Common myeloid progenitor, CD34-positive (primary cell): ENCODE measurements around the gene ATP6AP1.

Experiments
- CTCF ChIA-PET: fragments of 350-600 bp; sonication (Branson Sonifier 250); formaldehyde crosslinking; loops from one replicate; lab custom pipeline; 2021; ENCODE audit warnings: antibody characterized with exemption; lab: Charles Lee
- POLR2A ChIA-PET: fragments of 350-600 bp; sonication (Branson Sonifier 250); formaldehyde crosslinking; loops from one replicate; lab custom pipeline; 2021; ENCODE audit warnings: antibody characterized with exemption; lab: Charles Lee
- DNase-seq, 3 donors: peaks; one replicate each; pipeline versions ENCODE4 v3.0.0 to v3.0.0-alpha.2; 2013
- H3K27ac ChIP-seq, 2 experiments: 1 replicate in 1 of 2; 2 replicates in 1 of 2; pipeline ENCODE4 v1.7.0; 2013; ENCODE audit warnings: inconsistent platforms in 2 of 2, low read length in 2 of 2, mild to moderate bottlenecking in 2 of 2, low read depth in 1 of 2, moderate library complexity in 1 of 2; ENCODE audit not compliant: severe bottlenecking in 2 of 2, insufficient read depth in 1 of 2, poor library complexity in 1 of 2
- H3K27me3 ChIP-seq, 5 experiments: replicated peaks in 2 of 5; 1 replicate in 3 of 5; 2 replicates in 2 of 5; pipeline versions ENCODE4 v1.6.1 to v1.7.0; 2013; ENCODE audit warnings: low read length in 4 of 5, mild to moderate bottlenecking in 2 of 5, moderate library complexity in 2 of 5, inconsistent platforms in 1 of 5; ENCODE audit not compliant: insufficient read depth in 5 of 5, control insufficient read depth in 4 of 5
- H3K36me3 ChIP-seq, 4 experiments: 1 replicate in 2 of 4; 2 replicates in 2 of 4; pipeline versions ENCODE4 v1.6.1 to v1.7.0; 2013; ENCODE audit warnings: low read length in 3 of 4, control low read depth in 1 of 4, mild to moderate bottlenecking in 1 of 4; ENCODE audit not compliant: control insufficient read depth in 4 of 4, insufficient read depth in 4 of 4
- H3K4me1 ChIP-seq, 4 experiments: 1 replicate in 3 of 4; 2 replicates in 1 of 4; pipeline versions ENCODE4 v1.6.1 to v1.7.1; 2013; ENCODE audit warnings: low read length in 3 of 4, mild to moderate bottlenecking in 3 of 4, control low read depth in 1 of 4, inconsistent platforms in 1 of 4, moderate library complexity in 1 of 4; ENCODE audit not compliant: control insufficient read depth in 4 of 4, insufficient read depth in 4 of 4; ENCODE audit errors: control extremely low read depth in 1 of 4
- H3K4me3 ChIP-seq, 7 experiments: 1 replicate in 4 of 7; 2 replicates in 3 of 7; pipeline versions ENCODE4 v1.5.1 to v1.7.0; 2013; ENCODE audit warnings: mild to moderate bottlenecking in 7 of 7, low read length in 6 of 7, moderate library complexity in 6 of 7, inconsistent platforms in 2 of 7, low read depth in 2 of 7, control low read depth in 1 of 7; ENCODE audit not compliant: insufficient read depth in 4 of 7, control insufficient read depth in 1 of 7; ENCODE audit errors: extremely low read depth in 1 of 7
- H3K9me3 ChIP-seq, 5 experiments: 1 replicate in 4 of 5; 2 replicates in 1 of 5; pipeline versions ENCODE4 v1.6.1 to v1.7.1; 2013; ENCODE audit warnings: low read length in 4 of 5, mild to moderate bottlenecking in 2 of 5, inconsistent platforms in 1 of 5, low read depth in 1 of 5, moderate library complexity in 1 of 5; ENCODE audit not compliant: control insufficient read depth in 4 of 5, insufficient read depth in 2 of 5; ENCODE audit errors: control extremely low read depth in 1 of 5
- WGBS: methylation state at CpG from one replicate; pipeline ENCODE4 v1.1.5; 2013; ENCODE audit not compliant: insufficient coverage; 5-methylcytosine and 5-hydroxymethylcytosine counted together

The ATP6AP1 gene

DNA sequence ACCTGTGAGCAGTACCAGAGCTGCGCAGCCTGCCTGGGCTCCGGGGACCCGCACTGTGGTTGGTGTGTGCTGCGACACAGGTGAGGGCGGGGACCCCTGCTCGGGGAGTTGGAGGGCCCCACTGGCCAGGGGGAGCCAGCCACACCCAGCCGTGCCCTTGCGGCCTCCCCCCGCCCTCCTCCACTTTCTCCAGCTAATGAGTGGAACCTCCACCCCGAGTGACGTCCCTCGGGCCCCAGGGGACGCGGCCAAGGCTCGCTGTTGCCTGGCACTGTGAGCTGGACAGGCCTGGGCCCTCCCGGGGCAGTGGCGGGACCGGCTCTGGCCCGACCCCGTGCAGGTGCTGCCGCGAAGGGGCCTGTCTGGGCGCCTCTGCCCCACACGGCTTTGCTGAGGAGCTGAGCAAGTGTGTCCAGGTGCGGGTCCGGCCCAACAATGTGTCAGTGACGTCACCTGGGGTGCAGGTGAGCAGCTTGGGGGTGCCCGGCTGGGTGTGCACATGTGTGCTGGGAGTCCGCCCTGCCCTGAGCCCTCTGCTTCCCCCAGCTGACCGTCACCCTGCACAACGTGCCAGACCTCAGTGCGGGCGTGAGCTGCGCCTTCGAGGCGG is 35.2 kb downstream of the ATP6AP1 start:
- POLR2A ChIA-PET, result no interaction called here
- CTCF ChIA-PET, result no interaction called here
- Histone ChIP-seq H3K27ac (no peak overlapping the region), H3K9me3 (peaks cover 0 to 5% (median 0%) of the 10 kb centered on the region in 5 experiments), H3K4me3 (no peak overlapping the region), H3K4me1 (peaks cover 0 to 4% (median under 1%) of the 10 kb centered on the region in 4 experiments), H3K36me3 (peaks cover 0 to 16% (median 6%) of the 10 kb centered on the region in 4 experiments), H3K27me3 (peaks cover 0 to 11% (median 0%) of the 10 kb centered on the region in 5 experiments)
- 93% methylated on average over 32 of the region's 36 CpGs for WGBS
- DNase-seq, result no peak

DNA sequence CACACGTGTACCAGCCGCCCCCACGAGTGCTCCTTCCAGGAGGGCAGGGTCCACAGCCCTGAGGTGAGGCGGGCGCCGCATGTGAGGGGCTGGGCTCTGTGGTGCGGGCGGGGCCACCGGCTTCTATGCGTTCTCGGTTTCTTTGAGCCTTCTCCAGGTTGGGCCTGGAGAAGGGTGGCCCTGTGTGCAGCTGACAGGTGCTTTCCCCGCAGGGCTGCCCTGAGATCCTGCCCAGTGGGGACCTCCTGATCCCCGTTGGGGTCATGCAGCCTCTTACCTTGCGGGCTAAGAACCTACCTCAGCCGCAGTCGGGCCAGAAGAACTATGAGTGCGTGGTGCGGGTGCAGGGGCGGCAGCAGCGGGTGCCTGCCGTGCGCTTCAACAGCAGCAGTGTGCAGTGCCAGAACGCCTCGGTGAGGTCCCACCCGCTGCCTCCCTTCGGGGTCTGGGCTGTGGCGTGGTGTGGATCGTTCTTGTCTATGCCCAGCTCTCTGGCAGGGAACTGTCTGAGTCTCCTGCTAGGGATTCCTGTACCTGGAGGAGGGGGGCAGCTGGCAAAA is 36.4 kb downstream of the ATP6AP1 start:
- CTCF ChIA-PET, result no interaction called here
- H3K36me3 ChIP-seq, result peaks cover 0 to 16% (median 6%) of the 10 kb centered on the region in 4 experiments

DNA sequence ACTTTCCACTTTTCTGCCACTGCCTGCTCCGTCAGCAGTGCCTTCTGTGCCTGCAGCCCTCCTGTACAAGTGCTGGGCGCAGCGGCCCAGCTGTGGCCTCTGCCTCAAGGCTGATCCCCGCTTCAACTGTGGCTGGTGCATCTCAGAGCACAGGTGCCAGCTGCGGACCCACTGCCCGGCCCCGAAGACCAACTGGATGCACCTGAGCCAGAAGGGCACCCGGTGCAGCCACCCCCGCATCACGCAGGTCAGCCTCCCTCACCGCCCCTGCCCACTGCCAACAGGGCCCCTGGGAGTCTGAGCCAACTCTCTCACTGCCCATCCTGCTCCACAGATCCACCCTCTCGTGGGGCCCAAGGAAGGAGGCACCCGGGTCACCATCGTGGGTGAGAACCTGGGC is 37.1 kb downstream of the ATP6AP1 start:
- peaks cover 0 to 5% (median 0%) of the 10 kb centered on the region in 5 experiments for H3K9me3 ChIP-seq
- DNase-seq, result no peak
- CTCF ChIA-PET, result interaction anchor here (0.6 kb wide), 1 partner anchor 366 kb away, joined by 3 read pairs; no protein-coding TSS in a partner anchor
- no peaks in the 10 kb centered on the region for H3K4me1 ChIP-seq
- H3K36me3 ChIP-seq, result peaks cover 0 to 18% (median 7%) of the 10 kb centered on the region in 4 experiments
- peaks cover 0 to 11% (median 0%) of the 10 kb centered on the region in 5 experiments for H3K27me3 ChIP-seq
- POLR2A ChIA-PET, result no interaction called here
- H3K4me3 ChIP-seq, result no peak overlapping the region
- WGBS, result 95% methylated on average over 14 of the region's 14 CpGs
- no peak overlapping the region for H3K27ac ChIP-seq

More for the DNA sequence above, 36.4 kb downstream of the ATP6AP1 start:
- DNase-seq, result no peak
- POLR2A ChIA-PET, result no interaction called here
- 91% methylated on average over 22 of the region's 28 CpGs for WGBS
- H3K4me1 ChIP-seq, result no peaks in the 10 kb centered on the region
- peaks cover 0 to 11% (median 0%) of the 10 kb centered on the region in 5 experiments for H3K27me3 ChIP-seq
- H3K27ac ChIP-seq, result no peak overlapping the region
- no peak overlapping the region for H3K4me3 ChIP-seq
- H3K9me3 ChIP-seq, result peaks cover 0 to 5% (median 0%) of the 10 kb centered on the region in 5 experiments

DNA sequence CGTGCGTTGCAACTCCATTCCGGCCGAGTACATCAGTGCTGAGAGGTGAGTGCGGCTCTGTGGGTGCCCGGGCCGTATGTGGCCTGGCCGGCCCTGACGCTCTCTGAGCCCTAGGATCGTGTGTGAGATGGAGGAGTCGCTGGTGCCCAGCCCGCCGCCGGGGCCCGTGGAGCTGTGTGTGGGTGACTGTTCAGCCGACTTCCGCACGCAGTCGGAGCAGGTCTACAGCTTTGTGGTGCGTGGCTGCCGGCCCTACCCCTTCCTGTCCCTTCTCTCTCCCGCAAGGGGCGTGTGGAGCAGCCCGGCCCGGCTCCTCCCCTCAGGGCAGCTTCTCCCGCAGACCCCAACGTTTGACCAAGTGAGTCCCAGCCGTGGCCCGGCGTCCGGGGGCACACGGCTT is 37.6 kb downstream of the ATP6AP1 start:
- no peaks in the 10 kb centered on the region for H3K4me1 ChIP-seq
- POLR2A ChIA-PET, result no interaction called here
- no peak for DNase-seq
- peaks cover 0 to 11% (median 0%) of the 10 kb centered on the region in 5 experiments for H3K27me3 ChIP-seq
- peaks cover 0 to 13% (median 7%) of the 10 kb centered on the region in 4 experiments for H3K36me3 ChIP-seq
- H3K9me3 ChIP-seq, result peaks cover 0 to 5% (median 0%) of the 10 kb centered on the region in 5 experiments
- CTCF ChIA-PET, result no interaction called here
- WGBS, result 92% methylated on average over 26 of the region's 32 CpGs
- no peak overlapping the region for H3K27ac ChIP-seq
- no peak overlapping the region for H3K4me3 ChIP-seq

DNA sequence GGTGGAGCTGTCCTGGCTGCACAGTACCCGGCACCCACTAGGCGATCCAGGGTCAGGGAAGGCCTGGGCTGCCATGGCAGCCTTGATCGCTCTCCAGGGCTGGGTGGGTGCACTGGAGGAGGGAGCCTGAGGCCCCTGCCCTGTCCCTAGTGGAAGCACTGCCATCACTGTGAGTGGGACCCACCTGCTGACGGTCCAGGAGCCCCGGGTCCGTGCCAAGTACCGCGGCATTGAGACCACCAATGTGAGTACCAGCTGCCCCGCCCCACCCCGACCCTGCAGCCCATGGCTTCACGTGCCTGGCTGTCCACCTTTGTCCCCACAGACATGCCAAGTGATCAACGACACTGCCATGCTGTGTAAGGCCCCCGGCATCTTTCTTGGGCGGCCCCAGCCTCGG is 38.4 kb downstream of the ATP6AP1 start:
- DNase-seq, result no peak
- Histone ChIP-seq H3K4me3 (no peak overlapping the region), H3K36me3 (peaks cover 0 to 9% (median 7%) of the 10 kb centered on the region in 4 experiments), H3K4me1 (no peaks in the 10 kb centered on the region), H3K9me3 (peaks cover 0 to 5% (median 0%) of the 10 kb centered on the region in 5 experiments), H3K27ac (no peak overlapping the region), H3K27me3 (peaks cover 0 to 6% (median 0%) of the 10 kb centered on the region in 5 experiments)
- ChIA-PET CTCF (no interaction called here), POLR2A (no interaction called here)
- 89% methylated on average over 15 of the region's 15 CpGs for WGBS

DNA sequence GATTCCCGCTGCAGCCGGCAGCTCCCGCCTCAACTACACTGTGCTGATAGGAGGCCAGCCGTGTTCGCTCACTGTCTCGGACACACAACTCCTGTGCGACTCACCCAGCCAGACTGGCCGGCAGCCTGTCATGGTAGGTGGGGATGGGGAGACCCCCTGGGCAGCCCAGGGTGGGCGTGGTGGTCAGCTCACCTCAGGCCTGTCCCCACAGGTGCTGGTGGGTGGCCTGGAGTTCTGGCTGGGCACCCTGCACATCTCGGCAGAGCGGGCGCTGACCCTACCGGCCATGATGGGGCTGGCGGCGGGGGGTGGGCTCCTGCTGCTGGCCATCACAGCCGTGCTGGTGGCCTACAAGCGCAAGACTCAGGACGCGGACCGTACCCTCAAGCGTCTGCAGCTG is 39.1 kb downstream of the ATP6AP1 start:
- Histone ChIP-seq H3K4me3 (no peak overlapping the region), H3K27ac (no peak overlapping the region), H3K4me1 (no peaks in the 10 kb centered on the region), H3K36me3 (peaks cover 0 to 7% (median 6%) of the 10 kb centered on the region in 4 experiments), H3K27me3 (peaks cover 0 to 6% (median 0%) of the 10 kb centered on the region in 5 experiments), H3K9me3 (peaks cover 0 to 5% (median 0%) of the 10 kb centered on the region in 5 experiments)
- CTCF ChIA-PET, result no interaction called here
- POLR2A ChIA-PET, result no interaction called here
- no peak for DNase-seq
- 98% methylated on average over 18 of the region's 21 CpGs for WGBS

DNA sequence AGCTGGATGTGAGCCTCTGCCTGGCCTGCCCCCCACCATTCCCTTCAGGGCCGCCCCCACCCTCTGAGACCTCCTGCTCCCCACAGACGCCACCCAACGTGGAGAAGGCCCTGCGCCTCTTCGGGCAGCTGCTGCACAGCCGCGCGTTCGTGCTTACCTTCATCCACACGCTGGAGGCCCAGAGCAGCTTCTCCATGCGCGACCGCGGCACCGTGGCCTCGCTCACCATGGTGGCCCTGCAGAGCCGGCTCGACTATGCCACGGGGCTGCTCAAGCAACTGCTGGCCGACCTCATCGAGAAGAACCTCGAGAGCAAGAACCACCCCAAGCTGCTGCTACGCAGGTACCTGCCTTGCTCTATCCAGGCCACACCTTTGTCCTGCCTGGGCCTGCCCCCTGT is 39.7 kb downstream of the ATP6AP1 start:
- Histone ChIP-seq H3K36me3 (peaks cover 0 to 7% (median 5%) of the 10 kb centered on the region in 4 experiments), H3K4me1 (no peaks in the 10 kb centered on the region), H3K27ac (no peak overlapping the region), H3K9me3 (peaks cover 0 to 5% (median 0%) of the 10 kb centered on the region in 5 experiments), H3K27me3 (peaks cover 0 to 6% (median 0%) of the 10 kb centered on the region in 5 experiments), H3K4me3 (no peak overlapping the region)
- DNase-seq, result no peak
- WGBS, result 98% methylated on average over 23 of the region's 23 CpGs
- ChIA-PET CTCF (no interaction called here), POLR2A (no interaction called here)
